Stimulated activated CD4-positive, alpha-beta T cell treated with anti-CD3 and anti-CD28 coated beads, TNF-alpha, amount 100 ng/mL, for 48 hours (primary cell): Measurements from ENCODE around the gene MSLN.

ENCODE experiments used
- DNase-seq, 3 donors: peaks; one replicate each; pipeline ENCODE4 v3.0.0-alpha.2; 2020; ENCODE audit warnings: low read depth in 3 of 3

MSLN gene

DNA sequence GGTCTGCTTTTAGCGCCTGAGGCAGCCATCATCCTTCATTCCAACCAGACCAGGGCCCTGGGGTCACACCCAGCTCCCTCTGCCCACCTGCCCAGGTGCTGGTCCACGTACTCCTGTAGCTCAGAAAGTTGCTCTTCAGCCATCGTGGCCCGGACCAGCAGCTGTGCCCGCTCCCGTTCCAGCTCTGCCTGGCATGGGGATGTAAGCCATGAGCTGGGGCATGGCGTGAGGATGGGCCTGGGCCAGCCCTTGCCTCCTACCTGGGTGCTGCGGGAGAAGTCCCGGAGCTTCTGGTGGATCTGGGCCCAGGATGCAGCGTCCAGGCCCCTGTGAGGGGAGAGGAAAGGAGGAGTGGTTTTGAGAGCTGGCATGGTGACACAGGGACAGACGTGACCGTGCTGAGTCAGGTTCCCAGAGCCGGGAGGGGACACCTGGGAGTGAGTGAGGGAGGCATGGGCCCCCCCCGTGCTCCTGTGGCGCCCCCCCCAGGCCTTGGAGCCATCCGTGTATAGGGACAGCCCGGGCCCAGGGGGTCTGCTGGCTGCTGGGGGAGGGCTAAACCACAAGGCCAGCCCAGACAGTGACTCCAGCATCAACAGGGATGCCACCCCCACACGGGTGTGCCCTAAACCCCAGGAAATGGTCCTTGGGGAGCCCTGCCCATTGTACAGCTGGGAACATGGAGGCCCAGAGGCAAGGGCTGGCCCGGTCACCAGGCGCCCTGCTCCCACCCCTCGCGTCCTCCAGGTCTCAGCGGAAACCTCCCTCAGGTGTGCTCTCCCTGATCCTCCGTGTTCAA, 37.5 kb upstream of the MSLN start:
- no peak for DNase-seq

DNA sequence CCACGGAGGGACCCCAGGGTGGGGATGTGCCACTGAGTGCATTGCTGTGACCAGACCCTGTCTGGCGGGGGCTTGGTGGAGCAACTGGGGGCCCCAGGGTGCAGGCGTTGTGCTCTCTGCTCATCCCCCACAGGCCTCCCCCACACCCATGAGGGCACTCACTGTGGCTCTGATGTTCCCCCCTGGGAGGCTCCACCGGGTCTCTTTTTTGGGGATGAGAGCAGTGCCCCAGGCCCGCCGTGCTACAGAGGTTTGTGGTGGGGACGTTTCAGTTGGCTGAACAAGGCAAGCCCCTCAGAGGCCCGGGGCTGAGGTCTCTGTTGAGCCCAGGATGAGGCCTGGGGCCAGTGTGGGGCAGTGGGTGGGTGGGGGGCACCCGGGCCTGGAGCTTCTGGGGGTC, 36.8 kb upstream of the MSLN start:
- DNase-seq, result no peak

DNA sequence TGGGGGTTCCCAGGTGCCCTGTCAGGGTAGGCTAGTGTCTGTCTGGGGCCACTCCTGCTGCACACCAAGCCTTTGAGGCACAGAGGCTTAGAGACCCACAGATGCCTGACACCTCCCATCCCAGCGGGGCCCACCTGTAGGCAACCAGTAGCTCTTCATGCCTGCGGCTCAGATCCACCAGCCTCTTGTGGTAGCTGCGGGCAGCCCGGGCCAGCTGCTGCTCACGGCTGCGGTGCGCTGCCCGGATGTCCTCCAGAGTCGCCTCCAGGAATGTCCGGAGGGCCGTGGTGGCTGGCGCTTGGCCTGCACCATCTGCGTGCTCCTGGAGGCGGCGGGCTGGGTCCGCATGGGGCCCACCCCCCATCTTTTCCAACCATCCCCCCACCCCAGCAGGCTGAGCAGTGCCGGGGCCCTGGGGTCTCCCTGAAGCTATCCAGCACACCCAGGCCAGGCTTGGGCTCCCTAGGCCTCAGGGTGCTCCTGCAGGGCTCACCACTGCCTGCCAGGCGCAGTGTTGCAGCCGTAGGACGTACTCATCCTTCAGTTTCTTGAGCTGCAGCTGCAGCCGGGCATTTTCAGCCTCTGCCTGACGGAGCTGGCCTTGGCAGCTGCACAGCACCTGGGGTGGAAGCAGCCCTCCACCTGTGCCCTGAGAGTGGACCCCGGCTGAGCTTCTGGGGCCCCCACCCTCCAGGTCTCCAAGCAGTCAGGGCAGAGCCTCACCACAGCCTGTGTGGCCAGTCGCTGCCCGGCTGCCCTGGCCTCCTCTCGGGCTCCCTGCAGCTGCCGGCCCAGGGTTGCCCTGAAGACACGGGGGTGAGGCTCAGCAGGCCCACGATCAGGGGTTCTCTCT, 36.1 kb upstream of the MSLN start:
- no peak for DNase-seq

DNA sequence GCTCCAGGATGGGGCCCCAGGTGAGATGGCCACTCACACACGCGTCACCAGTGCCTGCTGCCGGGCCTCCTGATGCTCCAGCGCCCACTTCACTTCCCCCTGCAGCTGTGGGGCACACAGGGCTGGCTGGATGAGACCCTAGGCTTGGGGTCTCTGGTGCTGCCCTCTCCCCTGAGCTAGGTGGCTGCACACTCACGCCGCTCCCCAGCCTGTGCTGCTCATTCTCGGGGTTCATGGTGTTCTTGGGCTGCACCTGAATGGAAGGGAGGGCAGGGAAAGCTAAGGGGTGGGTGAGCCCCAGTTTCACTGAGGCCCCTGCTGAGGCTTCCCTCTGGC, 35.5 kb upstream of the MSLN start:
- no peak for DNase-seq

DNA sequence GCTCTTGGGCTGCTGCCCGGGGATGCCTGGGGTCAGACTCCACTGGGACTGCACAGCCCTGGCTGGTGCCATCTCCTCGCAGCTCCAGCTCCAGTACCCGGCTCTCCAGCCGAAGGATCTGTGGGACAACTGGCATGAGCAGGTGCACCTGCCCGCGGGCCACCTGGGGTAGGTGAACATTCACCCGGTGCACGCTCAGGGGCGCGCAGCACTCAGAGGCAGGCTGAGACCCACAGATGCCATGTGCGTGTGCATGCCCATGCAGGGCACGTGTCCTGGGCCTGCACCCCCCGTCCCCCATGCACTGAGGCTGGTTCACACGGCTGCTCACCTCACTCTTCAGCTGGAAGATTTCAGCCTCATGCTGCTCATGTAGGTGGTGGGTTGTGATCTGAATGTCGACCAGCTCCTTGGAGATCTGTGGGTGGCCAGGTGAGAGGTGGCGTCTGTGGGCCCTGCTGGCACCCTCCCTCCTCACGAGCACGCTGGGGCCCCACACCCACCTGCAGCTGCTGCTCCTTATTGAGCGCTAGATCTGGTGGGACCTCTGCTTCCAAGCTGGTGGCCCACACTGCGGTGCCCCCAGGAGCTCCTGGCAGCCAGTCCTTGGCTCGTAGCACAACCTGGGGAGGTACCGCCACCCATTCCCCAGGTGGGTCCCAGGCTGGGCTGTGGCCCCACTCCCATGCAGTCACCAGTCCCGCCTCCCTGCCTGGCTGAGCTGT, 34.9 kb upstream of the MSLN start:
- DNase-seq, result no peak

DNA sequence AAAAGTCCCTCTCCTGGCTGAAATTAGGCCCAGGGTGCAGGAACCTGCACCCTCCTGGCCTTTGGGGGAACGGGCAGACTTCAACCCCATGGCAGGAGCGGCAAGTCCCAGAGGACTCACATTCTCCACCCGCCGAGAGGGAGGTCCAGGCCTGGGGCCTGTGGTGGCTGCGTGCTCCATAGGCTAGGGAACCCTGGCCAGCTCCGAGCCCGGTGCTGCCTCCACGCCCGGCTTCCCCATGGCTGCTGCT, 34.4 kb upstream of the MSLN start:
- DNase-seq, result no peak

GRCh38 chr16:726438-727290, 33.9 kb upstream of the MSLN start, which contains the start of the genes CCDC78 and HAGHL:
Gene CCDC78 (minus strand): TSS chr16:726443. CDS start chr16:726367, 76 bp downstream.
Gene HAGHL (plus strand): TSS chr16:727106. CDS start chr16:727510, 404 bp downstream.
- peak in 1 of 3 donors; percentile 58 for DNase-seq

DNA sequence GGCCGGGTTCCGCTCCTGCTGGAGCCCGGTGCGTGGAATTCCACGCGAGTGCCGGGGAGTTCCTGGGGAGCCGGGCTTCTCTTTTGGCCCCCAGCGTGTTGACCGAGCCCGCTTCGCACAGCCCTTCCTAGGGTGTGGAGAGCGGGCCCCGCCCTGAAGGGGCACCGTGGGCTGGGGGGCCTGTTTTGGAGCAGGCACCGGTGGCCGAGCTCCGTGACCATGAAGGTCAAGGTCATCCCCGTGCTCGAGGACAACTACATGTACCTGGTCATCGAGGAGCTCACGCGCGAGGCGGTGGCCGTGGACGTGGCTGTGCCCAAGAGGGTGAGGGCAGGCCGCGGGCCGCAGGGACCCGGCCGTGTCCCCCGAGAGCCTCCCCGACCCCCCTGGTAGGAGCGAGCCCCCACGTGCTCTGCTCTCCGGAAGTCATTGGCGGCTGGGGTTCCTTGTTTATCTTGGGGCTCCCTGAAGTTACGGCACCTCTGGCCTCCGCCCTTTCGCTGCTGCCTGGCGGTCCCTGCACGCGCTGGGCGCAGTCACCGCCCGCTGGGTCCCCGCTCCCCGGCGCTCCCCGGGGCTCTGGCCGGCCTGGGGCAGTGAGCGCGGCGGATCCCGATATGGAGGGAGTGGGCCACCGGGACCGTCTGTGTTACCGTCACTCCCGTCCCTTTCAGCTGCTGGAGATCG, 33.1 kb upstream of the MSLN start:
- DNase-seq, result no peak

- DNase-seq, result peak in 1 of 3 donors; percentile 48
Observed at GRCh38 chr16:728131-728889, 32.2 kb upstream of the MSLN start.

GRCh38 chr16:728890-729744, 31.4 kb upstream of the MSLN start:
- DNase-seq, result no peak

DNA sequence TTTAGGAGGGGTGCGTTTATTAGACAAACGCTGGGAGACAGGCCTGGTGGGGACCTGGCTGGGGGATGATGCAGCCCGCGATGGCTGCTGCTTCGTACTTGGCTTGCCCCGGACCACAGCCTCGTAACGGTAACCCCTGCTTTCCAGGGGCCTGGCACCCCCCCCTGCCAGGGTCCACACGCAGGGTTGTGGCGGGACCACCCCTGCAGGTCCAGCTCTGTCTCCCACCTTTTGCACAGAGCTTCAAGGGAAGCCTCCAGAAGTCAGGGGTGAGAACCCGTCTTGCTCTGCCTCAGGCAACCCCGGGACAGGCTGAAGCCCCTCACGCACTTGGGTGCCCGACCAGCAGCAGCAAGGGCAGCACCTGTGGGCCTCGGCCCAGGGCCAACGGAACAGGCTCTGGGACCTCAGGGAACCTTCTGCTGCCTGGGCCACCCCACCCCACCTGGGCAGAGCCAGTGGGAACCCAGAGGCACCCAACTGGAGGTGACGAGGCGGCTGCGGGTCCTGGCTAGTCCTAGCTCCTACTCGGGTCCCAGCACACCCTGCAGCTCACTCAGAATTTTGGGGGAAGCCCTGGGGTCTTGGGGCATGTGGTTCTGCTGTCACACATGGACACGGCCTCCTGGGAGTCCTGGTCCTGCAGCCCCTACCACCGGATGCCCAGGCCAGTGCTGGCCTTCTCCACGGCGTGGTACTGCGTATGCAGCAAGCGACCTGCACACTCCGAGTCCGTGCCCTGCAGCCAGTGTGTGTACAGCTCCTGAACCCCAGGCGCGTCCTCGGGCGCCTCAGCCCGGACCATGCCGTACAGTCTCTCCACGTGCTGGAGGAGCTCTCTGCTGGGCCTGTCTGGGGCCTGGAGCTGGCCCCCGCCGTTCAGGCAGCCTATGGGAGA, 30.5 kb upstream of the MSLN start:
- no peak for DNase-seq

DNA sequence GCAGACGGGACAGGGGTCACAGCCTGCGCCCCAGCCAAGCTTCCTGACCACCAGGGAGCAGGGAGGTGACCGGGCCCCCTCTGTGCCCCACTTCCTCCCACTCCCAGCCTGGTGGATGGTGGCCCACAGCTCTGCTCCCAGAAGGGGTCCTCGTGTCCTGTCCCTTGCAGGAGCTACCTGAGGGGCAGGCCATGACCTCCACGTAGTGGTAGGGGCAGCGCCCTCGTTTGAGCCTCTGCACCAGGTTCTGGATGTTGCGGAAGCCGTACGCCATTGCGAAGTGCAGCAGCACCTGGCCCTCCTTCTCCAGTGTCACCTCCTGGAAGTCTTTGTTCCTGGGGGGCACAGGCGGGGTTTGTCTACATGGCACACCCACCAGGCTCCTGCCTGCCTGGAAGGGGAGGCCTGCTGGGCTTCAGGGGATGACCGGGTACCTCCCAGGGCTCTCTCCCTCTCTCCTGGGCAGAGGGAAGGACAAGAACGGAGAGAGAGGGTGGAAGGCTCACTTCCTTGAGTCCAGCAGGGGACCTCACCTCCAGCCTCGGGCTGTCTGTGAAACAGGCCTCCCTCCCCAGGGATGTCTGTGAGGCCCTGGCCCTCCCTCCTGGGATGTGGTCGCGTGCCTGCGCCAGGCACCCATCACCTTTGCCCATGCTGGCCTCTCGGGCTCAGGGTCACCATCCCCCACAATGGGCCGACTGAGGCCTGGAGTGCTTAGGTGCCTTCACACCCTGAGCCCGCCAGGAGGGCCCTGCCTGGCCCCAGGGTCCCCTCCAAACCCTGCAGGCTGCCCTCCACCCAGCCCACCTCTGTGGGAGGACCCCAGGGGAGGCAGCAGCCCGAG, 29.6 kb upstream of the MSLN start:
- no peak for DNase-seq

- DNase-seq, result no peak
Observed at GRCh38 chr16:732332-732731, 28.2 kb upstream of the MSLN start.

- DNase-seq, result no peak
Observed at GRCh38 chr16:732936-733335, 27.6 kb upstream of the MSLN start.

GRCh38 chr16:733382-734207, 26.9 kb upstream of the MSLN start:
- DNase-seq, result peak in 1 of 3 donors; percentile 49

DNA sequence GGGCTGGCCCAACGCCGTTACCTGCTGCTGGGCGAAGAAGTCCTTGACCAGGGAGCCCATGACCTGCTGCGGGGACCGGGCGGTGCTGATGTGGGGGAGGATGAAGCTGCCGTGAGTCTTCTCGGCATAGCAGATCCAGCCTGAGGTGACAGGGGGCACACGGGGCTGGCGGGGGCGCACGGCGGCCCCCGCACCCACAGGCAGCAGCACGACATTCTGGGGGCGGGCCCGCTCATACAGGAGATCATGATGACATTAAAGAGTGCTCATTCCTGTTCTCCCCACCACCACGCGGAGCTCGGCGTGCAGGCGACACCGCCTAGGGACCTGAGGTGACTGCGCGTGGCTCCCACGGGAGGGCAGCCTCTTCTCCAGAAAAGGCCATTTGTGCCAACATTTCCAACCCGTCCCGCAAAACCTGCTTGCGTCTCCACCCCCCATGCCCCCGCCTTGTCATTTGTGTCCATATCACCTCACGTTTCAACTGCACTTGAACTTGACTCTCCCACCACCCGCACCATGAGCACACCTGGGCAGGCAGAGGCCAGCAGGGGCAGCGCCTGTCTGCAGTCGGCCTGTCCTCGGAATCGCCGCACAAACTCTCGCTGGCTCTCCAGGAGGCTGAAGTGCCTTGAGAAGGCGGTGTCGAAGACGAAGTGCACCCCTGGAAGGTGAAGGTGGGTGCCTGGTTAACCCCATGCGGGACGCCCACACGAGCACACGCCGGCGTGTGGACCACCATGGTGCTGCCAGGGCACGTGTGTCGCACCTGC, 26.1 kb upstream of the MSLN start:
- DNase-seq, result no peak
